ENCODE measurements around the gene RNF17.

DNA sequence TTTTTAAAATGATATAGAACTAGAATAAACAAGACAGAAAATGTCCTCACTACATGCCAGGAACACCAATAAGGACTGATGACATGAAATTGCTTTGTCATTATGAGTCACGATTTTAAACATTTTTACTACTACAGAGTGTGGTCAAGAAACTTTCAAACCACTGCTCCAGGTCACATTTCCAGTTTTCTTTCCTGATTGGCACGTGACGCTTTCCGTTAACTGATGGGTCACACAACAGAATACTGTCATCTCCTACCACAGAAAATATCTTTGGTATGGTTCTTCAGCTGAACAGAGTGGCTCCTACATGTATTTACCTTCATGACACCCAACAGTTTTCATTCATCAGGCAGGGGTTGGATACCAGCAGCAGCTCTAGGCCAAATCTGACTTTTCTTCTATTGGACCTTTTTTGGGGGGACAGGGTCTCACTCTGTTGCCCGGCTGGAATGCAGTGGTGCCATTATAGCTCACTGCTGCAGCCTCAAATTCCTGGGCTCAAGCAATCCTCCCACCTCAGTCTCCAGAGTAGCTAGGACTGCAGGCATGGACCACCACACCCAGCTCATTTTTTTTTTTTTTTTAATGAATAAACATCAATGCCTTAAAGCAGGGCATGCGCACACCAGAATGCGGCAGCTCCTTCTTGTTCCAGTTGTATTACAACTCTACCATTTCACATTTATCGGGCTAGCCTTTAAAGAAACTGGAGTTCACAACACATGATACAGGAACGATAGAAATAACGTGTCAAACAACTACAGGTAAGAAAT lies 147.4 kb downstream of the RNF17 start:
- TF ChIP-seq, protein P1, sequence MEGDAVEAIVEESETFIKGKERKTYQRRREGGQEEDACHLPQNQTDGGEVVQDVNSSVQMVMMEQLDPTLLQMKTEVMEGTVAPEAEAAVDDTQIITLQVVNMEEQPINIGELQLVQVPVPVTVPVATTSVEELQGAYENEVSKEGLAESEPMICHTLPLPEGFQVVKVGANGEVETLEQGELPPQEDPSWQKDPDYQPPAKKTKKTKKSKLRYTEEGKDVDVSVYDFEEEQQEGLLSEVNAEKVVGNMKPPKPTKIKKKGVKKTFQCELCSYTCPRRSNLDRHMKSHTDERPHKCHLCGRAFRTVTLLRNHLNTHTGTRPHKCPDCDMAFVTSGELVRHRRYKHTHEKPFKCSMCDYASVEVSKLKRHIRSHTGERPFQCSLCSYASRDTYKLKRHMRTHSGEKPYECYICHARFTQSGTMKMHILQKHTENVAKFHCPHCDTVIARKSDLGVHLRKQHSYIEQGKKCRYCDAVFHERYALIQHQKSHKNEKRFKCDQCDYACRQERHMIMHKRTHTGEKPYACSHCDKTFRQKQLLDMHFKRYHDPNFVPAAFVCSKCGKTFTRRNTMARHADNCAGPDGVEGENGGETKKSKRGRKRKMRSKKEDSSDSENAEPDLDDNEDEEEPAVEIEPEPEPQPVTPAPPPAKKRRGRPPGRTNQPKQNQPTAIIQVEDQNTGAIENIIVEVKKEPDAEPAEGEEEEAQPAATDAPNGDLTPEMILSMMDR (IDR thresholded peaks at IDR 0.05; ENCODE audit: insufficient read depth, low read length), result no peak
- TF ChIP-seq, protein P2, sequence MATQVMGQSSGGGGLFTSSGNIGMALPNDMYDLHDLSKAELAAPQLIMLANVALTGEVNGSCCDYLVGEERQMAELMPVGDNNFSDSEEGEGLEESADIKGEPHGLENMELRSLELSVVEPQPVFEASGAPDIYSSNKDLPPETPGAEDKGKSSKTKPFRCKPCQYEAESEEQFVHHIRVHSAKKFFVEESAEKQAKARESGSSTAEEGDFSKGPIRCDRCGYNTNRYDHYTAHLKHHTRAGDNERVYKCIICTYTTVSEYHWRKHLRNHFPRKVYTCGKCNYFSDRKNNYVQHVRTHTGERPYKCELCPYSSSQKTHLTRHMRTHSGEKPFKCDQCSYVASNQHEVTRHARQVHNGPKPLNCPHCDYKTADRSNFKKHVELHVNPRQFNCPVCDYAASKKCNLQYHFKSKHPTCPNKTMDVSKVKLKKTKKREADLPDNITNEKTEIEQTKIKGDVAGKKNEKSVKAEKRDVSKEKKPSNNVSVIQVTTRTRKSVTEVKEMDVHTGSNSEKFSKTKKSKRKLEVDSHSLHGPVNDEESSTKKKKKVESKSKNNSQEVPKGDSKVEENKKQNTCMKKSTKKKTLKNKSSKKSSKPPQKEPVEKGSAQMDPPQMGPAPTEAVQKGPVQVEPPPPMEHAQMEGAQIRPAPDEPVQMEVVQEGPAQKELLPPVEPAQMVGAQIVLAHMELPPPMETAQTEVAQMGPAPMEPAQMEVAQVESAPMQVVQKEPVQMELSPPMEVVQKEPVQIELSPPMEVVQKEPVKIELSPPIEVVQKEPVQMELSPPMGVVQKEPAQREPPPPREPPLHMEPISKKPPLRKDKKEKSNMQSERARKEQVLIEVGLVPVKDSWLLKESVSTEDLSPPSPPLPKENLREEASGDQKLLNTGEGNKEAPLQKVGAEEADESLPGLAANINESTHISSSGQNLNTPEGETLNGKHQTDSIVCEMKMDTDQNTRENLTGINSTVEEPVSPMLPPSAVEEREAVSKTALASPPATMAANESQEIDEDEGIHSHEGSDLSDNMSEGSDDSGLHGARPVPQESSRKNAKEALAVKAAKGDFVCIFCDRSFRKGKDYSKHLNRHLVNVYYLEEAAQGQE (IDR thresholded peaks at IDR 0.05; ENCODE audit: insufficient replicate concordance, low read depth), result no peak
- TF ChIP-seq POLR2AphosphoS5 (IDR thresholded peaks at IDR 0.05; ENCODE audit: low read depth), result no peak
- no peak for TF ChIP-seq GABPA (IDR thresholded peaks at IDR 0.05; ENCODE audit: low read depth)

Measured in HL-60 (cell line).